Testis (tissue), 2 donors: ENCODE data around the gene SLC18A2.

Experiments
- CTCF ChIP-seq, 3 experiments: fragments of 450-650 bp in 2 of 3; fragments of 200-600 bp in 1 of 3; sonication (generic) in 1 of 3; IDR thresholded peaks; one replicate each; pipeline ENCODE4 v1.5.1; 2016 to 2019; ENCODE audit warnings: antibody characterized with exemption in 3 of 3, mild to moderate bottlenecking in 2 of 3, moderate library complexity in 1 of 3
- POLR2A ChIP-seq: fragments of 450-650 bp; IDR thresholded peaks from one replicate; pipeline ENCODE4 v1.6.1; 2017; ENCODE audit warnings: antibody characterized with exemption, mild to moderate bottlenecking, moderate library complexity

- peak in 2 of 3 experiments; percentile 42 to 50 for TF ChIP-seq CTCF (IDR thresholded peaks at IDR 0.05)
- no peak for TF ChIP-seq POLR2A
Observed at GRCh38 chr10:117320050-117320665, 79.2 kb downstream of the SLC18A2 start.
